Common myeloid progenitor, CD34-positive (primary cell): ENCODE data around the gene FAM228A.

Source experiments
- CTCF ChIA-PET: fragments of 350-600 bp; sonication (Branson Sonifier 250); formaldehyde crosslinking; loops from one replicate; lab custom pipeline; 2021; ENCODE audit warnings: antibody characterized with exemption; lab: Charles Lee
- POLR2A ChIA-PET: fragments of 350-600 bp; sonication (Branson Sonifier 250); formaldehyde crosslinking; loops from one replicate; lab custom pipeline; 2021; ENCODE audit warnings: antibody characterized with exemption; lab: Charles Lee
- DNase-seq, 3 donors: peaks; one replicate each; pipeline versions ENCODE4 v3.0.0 to v3.0.0-alpha.2; 2013
- H3K27ac ChIP-seq, 2 experiments: 1 replicate in 1 of 2; 2 replicates in 1 of 2; pipeline ENCODE4 v1.7.0; 2013; ENCODE audit warnings: inconsistent platforms in 2 of 2, low read length in 2 of 2, mild to moderate bottlenecking in 2 of 2, low read depth in 1 of 2, moderate library complexity in 1 of 2; ENCODE audit not compliant: severe bottlenecking in 2 of 2, insufficient read depth in 1 of 2, poor library complexity in 1 of 2
- H3K27me3 ChIP-seq, 5 experiments: replicated peaks in 2 of 5; 1 replicate in 3 of 5; 2 replicates in 2 of 5; pipeline versions ENCODE4 v1.6.1 to v1.7.0; 2013; ENCODE audit warnings: low read length in 4 of 5, mild to moderate bottlenecking in 2 of 5, moderate library complexity in 2 of 5, inconsistent platforms in 1 of 5; ENCODE audit not compliant: insufficient read depth in 5 of 5, control insufficient read depth in 4 of 5
- H3K36me3 ChIP-seq, 4 experiments: 1 replicate in 2 of 4; 2 replicates in 2 of 4; pipeline versions ENCODE4 v1.6.1 to v1.7.0; 2013; ENCODE audit warnings: low read length in 3 of 4, control low read depth in 1 of 4, mild to moderate bottlenecking in 1 of 4; ENCODE audit not compliant: control insufficient read depth in 4 of 4, insufficient read depth in 4 of 4
- H3K4me1 ChIP-seq, 4 experiments: 1 replicate in 3 of 4; 2 replicates in 1 of 4; pipeline versions ENCODE4 v1.6.1 to v1.7.1; 2013; ENCODE audit warnings: low read length in 3 of 4, mild to moderate bottlenecking in 3 of 4, control low read depth in 1 of 4, inconsistent platforms in 1 of 4, moderate library complexity in 1 of 4; ENCODE audit not compliant: control insufficient read depth in 4 of 4, insufficient read depth in 4 of 4; ENCODE audit errors: control extremely low read depth in 1 of 4
- H3K4me3 ChIP-seq, 7 experiments: 1 replicate in 4 of 7; 2 replicates in 3 of 7; pipeline versions ENCODE4 v1.5.1 to v1.7.0; 2013; ENCODE audit warnings: mild to moderate bottlenecking in 7 of 7, low read length in 6 of 7, moderate library complexity in 6 of 7, inconsistent platforms in 2 of 7, low read depth in 2 of 7, control low read depth in 1 of 7; ENCODE audit not compliant: insufficient read depth in 4 of 7, control insufficient read depth in 1 of 7; ENCODE audit errors: extremely low read depth in 1 of 7
- H3K9me3 ChIP-seq, 5 experiments: 1 replicate in 4 of 5; 2 replicates in 1 of 5; pipeline versions ENCODE4 v1.6.1 to v1.7.1; 2013; ENCODE audit warnings: low read length in 4 of 5, mild to moderate bottlenecking in 2 of 5, inconsistent platforms in 1 of 5, low read depth in 1 of 5, moderate library complexity in 1 of 5; ENCODE audit not compliant: control insufficient read depth in 4 of 5, insufficient read depth in 2 of 5; ENCODE audit errors: control extremely low read depth in 1 of 5
- WGBS: methylation state at CpG from one replicate; pipeline ENCODE4 v1.1.5; 2013; ENCODE audit not compliant: insufficient coverage; 5-methylcytosine and 5-hydroxymethylcytosine counted together

FAM228A gene

GRCh38 chr2:24238158-24238557 is 63.3 kb downstream of the FAM228A start:
- DNase-seq = no peak
- ChIA-PET POLR2A (no interaction called here), CTCF (no interaction called here)
- Histone ChIP-seq H3K36me3 (peaks cover 0 to 18% (median 13%) of the 10 kb centered on the region in 4 experiments), H3K4me1 (no peaks in the 10 kb centered on the region), H3K27ac (no peak overlapping the region), H3K9me3 (no peaks in the 10 kb centered on the region), H3K4me3 (no peak overlapping the region), H3K27me3 (no peaks in the 10 kb centered on the region)
- WGBS = no CpG with 5 or more reads among the region's 2 CpGs

- no peak for DNase-seq
- Histone ChIP-seq H3K27me3 (no peaks in the 10 kb centered on the region), H3K27ac (no peak overlapping the region), H3K9me3 (no peaks in the 10 kb centered on the region), H3K4me3 (no peak overlapping the region), H3K4me1 (no peaks in the 10 kb centered on the region), H3K36me3 (peaks cover 2 to 28% (median 24%) of the 10 kb centered on the region in 4 experiments)
- whole genome bisulfite sequencing = no CpG with 5 or more reads among the region's 1 CpG
- ChIA-PET CTCF (no interaction called here), POLR2A (no interaction called here)
Observed at GRCh38 chr2:24239553-24239952, 64.7 kb downstream of the FAM228A start.
